Effector CD8-positive, alpha-beta T cell (primary cell): Measurements from ENCODE around the gene RABEPK.
"Not testable (repeated sequence)": the region's sequence is repeated elsewhere in the genome, so short reads cannot be mapped to it uniquely, and the experiment has no call there.

Experiments used
- DNase-seq: peaks from one replicate; lab custom pipeline; 2025; lab: John Stamatoyannopoulos, UW

RABEPK gene

DNA sequence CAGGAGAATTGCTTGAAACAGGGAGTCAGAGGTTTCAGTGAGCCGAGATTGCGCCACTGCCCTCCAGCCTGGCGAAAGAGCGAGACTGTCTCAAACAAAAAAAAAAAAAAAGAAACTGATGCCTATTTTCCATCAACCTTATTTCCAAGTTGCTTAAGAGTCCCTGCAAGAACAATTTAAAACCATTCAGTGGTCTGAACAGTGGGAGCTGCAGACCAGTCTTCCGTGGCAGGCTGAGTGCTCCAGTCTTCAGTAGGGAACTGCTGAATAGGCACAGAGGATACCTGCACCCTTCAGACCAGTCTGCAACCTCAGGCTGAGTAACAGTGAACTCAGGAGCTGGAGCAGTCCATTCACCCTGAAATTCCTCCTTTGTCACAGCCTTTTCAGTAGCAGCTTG, 5.9 kb upstream of the RABEPK start:
- DNase-seq, result not testable (repeated sequence)

DNA sequence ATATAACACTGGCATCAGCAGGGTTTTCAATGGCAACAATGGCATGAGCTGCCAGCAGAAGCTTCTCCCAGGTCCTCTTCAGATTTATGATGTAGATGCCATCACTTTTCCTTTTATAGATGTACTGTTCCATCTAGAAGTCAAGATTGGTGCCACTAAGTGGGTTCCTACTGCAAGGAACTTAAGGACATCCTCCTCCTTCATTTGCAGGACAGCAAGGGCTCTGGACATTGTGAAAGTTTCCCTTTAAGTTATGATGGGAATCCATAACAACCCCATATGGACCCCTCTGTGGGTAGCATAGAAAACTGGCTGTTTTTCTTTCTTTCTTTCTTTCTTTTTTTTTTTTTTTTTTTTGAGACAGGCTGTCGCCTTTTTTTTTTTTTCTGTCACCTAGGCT, 4.8 kb upstream of the RABEPK start:
- DNase-seq, result not testable (repeated sequence)

- no peak for DNase-seq
These were observed 2.7 kb downstream of the RABEPK start for GRCh38 chr9:125202846-125203618.

DNA sequence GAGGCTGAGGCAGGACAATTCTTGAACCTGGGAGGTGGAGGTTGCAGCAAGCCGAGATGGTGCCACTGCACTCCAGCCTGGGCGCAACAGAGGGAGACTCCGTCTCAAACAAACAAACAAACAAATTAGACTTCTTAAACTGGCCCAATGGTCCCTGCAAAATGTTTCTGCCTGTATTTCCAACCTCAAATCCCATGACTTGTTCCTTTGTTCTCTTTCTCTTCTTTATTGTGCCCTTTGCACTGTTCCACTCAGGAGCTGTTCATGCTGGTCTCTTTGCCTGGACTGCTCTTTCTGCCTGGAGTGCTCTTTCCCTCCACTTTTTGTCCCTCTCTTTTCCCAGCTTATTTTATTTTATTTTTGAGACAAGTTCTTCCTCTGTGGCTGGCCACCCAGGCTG, 4.1 kb downstream of the RABEPK start:
- DNase-seq, result no peak

- DNase-seq, result no peak
These were observed 13.8 kb downstream of the RABEPK start for GRCh38 chr9:125214186-125214585.

- DNase-seq, result no peak
These were observed 18.3 kb downstream of the RABEPK start for GRCh38 chr9:125218621-125219020.

- DNase-seq, result not testable (repeated sequence)
These were observed 24.5 kb downstream of the RABEPK start for GRCh38 chr9:125224858-125225257.

DNA sequence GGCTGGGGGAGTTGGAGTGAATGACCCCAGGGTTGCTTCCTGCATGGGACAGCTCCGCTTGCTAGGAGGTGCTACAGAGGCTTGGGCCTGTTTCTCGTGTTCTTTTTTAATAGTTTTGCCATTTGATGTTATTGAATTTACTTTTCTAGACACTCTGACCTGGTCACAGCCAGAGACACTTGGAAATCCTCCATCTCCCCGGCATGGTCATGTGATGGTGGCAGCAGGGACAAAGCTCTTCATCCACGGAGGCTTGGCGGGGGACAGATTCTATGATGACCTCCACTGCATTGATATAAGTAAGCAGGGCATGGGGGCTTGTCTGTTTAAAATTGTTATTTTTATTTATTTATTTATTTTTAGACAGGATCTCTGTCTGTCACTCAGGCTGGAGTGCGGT, 27.4 kb downstream of the RABEPK start:
- DNase-seq, result no peak

DNA sequence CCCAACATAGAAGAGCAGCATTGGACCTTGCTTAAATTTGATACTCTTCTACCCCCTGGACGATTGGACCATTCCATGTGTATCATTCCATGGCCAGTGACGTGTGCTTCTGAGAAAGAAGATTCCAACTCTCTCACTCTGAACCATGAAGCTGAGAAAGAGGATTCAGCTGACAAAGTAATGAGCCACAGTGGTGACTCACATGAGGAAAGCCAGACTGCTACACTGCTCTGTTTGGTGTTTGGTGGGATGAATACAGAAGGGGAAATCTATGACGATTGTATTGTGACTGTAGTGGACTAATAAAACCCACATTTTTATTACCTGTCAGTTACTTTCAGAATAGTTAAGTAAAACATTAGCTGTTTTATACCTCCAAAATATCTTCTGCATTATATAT, 33.3 kb downstream of the RABEPK start:
- no peak for DNase-seq

DNA sequence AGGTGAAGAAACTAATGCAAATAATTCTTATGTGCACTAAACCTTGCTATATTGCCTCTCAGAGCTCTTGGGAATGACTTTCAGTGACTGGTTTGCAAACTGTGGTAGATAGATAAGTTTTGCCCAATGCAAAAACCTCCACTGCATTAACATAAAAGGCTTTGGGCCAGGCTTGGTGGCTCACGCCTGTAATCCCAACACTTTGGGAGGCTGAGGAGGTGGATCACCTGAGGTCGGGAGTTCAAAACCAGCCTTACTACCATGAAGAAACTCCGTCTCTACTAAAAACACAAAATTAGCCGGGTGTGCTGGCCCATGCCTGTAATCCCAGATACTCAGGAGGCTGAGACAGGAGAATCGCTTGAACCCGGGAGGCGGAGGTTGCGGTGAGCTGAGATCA, 33.8 kb downstream of the RABEPK start:
- DNase-seq, result not testable (repeated sequence)

GRCh38 chr9:125235804-125236519, 35.6 kb downstream of the RABEPK start:
- no peak for DNase-seq

- DNase-seq, result not testable (repeated sequence)
These were observed 36.3 kb downstream of the RABEPK start for GRCh38 chr9:125236520-125237159.

DNA sequence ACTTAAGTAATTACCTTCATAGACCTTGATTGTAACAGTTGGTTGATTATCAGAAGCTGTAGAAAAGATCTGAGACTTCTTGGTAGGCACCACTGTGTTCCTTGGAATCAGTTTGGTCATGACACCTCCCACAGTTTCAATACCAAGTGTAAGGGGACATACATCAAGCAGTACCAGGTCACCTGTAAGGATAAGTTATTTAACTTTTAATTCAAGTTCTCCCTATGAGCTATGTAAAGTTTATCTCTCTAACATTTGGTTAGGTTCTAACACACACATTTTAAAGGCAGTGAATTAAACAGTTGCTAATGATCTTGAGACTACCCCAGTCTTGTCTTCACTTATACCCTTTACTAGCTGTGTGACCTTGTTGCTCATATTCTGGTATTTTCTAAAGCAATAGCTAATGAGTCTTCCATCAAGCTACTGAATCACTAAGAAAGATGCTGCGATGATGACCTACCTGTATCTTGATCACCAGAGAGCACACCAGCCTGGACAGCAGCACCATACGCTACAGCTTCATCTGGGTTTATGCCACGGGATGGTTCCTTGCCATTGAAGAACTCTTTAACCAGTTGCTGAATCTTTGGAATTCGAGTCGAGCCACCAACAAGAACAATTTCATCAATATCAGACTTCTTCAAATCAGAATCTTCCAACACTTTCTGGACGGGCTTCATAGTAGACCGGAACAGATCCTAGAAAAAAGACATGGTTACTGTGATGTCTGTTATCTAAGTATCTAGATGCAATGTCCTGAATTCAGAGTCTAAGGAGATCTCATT, 38.0 kb downstream of the RABEPK start:
- DNase-seq, result no peak

DNA sequence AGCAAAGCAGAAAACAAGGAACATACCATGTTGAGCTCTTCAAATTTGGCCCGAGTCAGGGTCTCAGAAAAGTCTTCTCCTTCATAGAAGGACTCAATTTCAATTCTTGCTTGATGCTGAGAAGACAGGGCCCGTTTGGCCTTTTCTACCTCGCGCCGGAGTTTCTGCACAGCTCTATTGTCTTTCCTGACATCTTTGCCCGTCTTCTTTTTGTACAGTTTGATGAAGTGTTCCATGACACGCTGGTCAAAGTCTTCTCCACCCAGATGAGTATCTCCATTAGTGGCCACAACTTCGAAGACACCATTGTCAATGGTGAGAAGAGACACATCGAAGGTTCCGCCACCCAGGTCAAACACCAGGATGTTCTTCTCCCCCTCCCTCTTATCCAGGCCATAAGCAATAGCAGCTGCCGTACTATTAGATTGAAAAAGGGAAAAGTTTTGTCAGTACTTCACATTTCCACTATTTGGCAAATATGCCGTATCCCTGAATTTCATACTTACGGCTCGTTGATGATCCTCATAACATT, 38.6 kb downstream of the RABEPK start:
- no peak for DNase-seq

DNA sequence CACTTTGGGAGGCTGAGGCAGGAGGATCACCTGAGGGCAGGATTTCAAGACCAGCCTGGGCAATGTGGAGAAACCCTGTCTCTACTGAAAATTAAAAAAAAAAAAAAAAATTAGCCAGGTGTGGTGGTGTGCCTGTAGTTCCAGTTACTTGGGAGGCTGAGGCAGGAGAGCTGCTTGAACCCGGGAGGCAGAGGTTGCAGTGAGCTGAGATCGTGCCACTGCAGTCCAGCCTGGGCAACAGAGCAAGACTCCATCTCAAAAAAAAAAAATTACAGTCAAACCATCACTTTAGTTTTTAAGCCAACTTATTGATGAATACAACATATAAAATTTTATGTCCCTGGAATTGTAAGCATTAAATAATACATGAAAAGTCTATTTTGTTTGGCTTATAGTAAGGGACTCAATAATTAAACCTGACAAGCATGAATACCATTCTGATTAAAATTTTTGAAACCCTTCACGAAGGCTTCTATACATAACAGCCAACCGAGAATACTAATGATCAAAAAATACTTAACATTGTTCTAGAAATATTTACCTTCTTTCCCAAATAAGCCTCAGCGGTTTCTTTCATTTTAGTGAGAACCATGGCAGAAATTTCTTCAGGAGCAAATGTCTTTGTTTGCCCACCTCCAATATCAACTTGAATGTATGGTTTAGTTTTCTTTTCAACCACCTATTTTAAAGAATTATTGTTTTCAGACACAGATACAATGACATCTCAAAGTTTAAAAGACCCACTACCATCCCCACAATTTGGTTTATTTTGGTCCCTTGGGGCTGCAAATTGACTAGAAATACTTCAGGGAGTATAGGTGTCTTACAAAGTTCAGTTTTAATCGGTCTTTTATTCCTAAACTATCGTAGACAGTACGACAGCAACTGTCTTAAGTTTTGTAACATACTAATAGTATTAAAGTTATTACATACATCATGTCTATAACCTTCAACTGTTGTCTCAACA, 39.6 kb downstream of the RABEPK start:
- no peak for DNase-seq

- DNase-seq, result peak; percentile 30
These were observed 40.3 kb downstream of the RABEPK start for GRCh38 chr9:125240649-125240999.

GRCh38 chr9:125241000-125241862, 40.9 kb downstream of the RABEPK start, which contains the start of gene HSPA5:
HSPA5 (minus strand) TSS chr9:125241343; CDS start chr9:125241126, 217 bp downstream.
- DNase-seq, result peak; percentile 99

DNA sequence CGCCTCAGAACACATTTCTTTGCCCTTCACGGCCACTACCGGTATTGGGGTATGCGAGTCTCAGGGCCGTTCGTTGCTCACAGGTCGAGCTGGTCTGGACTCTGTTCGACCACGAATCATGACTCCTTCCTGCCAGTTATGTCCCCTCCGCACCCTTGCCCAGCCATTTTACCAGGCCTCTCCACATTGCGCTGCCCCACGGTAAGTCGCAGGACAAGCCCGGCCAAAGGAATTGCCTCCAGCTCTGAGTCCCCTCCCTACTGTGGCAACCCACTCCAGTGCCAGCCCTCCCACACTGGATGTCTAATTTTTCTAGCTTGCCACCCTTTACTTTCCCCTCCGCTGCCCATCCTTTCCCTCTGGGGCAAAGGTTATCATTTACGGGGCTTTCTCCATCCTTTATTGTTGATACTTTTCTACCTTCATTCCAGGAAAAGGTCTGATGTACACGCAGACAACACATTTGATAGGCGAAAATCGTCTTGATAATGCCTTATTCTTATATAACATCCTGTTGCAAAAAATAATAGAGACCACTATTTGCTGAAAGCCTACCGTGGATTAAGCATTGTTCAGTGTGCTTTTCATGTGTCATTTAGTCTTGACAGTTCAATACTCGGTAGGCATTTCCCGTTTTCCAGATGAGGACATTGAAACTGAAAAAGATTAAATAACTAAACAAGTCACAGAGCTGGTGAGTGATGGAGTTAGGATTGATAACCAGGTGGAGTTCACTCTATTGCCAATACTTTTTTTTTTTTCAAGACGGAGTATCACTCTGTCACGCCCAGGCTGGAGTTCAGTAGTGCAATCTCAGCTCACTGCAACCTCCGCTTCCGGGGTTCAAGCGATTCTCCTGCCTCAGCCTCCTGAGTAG, 41.8 kb downstream of the RABEPK start:
- DNase-seq, result no peak
